Endodermal cell (in vitro differentiated cells): ENCODE data around the gene TBL2. TPM values are rescaled to one million over a fixed set of nuclear protein-coding genes. Genes with fewer than 3 reads are reported as not detected.

Source experiments
- DNase-seq: peaks from one replicate; pipeline ENCODE4 v3.0.0-alpha.2; 2017
- H3K27ac ChIP-seq: 2 replicates; pipeline ENCODE4 v1.5.1; 2013; ENCODE audit warnings: mild to moderate bottlenecking, low read depth, low read length, moderate library complexity
- H3K27me3 ChIP-seq: 2 replicates; pipeline ENCODE4 v1.6.1; 2013; ENCODE audit warnings: mild to moderate bottlenecking, low read length, moderate library complexity; ENCODE audit not compliant: insufficient read depth, control insufficient read depth, poor library complexity, severe bottlenecking
- H3K36me3 ChIP-seq: 2 replicates; pipeline ENCODE4 v1.7.0; 2013; ENCODE audit warnings: mild to moderate bottlenecking, low read length, moderate library complexity; ENCODE audit not compliant: control insufficient read depth, insufficient read depth
- H3K4me1 ChIP-seq: one replicate; pipeline ENCODE4 v1.7.0; 2013; ENCODE audit warnings: low read length; ENCODE audit not compliant: control insufficient read depth, insufficient read depth
- H3K4me3 ChIP-seq: 2 replicates; pipeline ENCODE4 v1.5.1; 2013; ENCODE audit warnings: mild to moderate bottlenecking, low read length, moderate library complexity
- H3K9ac ChIP-seq: 2 replicates; pipeline ENCODE4 v1.6.1; 2013; ENCODE audit warnings: mild to moderate bottlenecking, low read length, moderate library complexity; ENCODE audit not compliant: poor library complexity, severe bottlenecking; ENCODE audit errors: extremely low read depth
- H3K9me3 ChIP-seq: 2 replicates; pipeline ENCODE4 v1.6.1; 2013; ENCODE audit warnings: mild to moderate bottlenecking, low read length, moderate library complexity; ENCODE audit not compliant: control insufficient read depth
- H3K27ac Mint-ChIP-seq: 2 replicates; pipeline ENCODE4 v1.8.0; 2020; ENCODE audit warnings: mixed read lengths
- H3K27me3 Mint-ChIP-seq: 2 replicates; pipeline ENCODE4 v1.8.0; 2021; ENCODE audit warnings: mild to moderate bottlenecking, mixed read lengths; ENCODE audit not compliant: insufficient read depth
- H3K36me3 Mint-ChIP-seq: 2 replicates; pipeline ENCODE4 v1.8.0; 2020; ENCODE audit warnings: low read depth, mixed read lengths
- H3K4me1 Mint-ChIP-seq: 2 replicates; pipeline ENCODE4 v1.8.0; 2020; ENCODE audit warnings: mixed read lengths
- H3K4me3 Mint-ChIP-seq: 2 replicates; pipeline ENCODE4 v1.8.0; 2020; ENCODE audit warnings: mild to moderate bottlenecking, moderate library complexity, mixed read lengths
- H3K9me3 Mint-ChIP-seq: 2 replicates; pipeline ENCODE4 v1.8.0; 2020; ENCODE audit warnings: mild to moderate bottlenecking, mixed read lengths
- WGBS, 2 experiments: methylation state at CpG; one replicate each; pipeline versions ENCODE4 v1.1.5 to v1.1.7; 2013; ENCODE audit warnings: missing lambda C conversion rate in 2 of 2, mixed read lengths in 1 of 2; ENCODE audit not compliant: insufficient coverage in 1 of 2, insufficient read length in 1 of 2; 5-methylcytosine and 5-hydroxymethylcytosine counted together
- total RNA-seq, 2 donors: library from RNA; stranded (reverse); fragmentation: NEBNext Ultra II Directional in 1 of 2; extraction: Animal tissue kit (Norgen Biotek cat#: 25700) in 1 of 2; gene quantifications; 2 replicates in 1 of 2; 3 replicates in 1 of 2; pipeline ENCODE4 v1.2.1, GENCODE V29; 2021
- TF ChIP-seq, protein P1 (sequence below): fragments of 200-600 bp; sonication (generic); conservative IDR thresholded peaks from 2 replicates; pipeline ENCODE4 v1.5.0; 2021; ENCODE audit warnings: antibody characterized with exemption, mild to moderate bottlenecking

Gene TBL2
- total RNA-seq, 2 donors from 2014 or later: 55.7 to 59.7 TPM

DNA sequence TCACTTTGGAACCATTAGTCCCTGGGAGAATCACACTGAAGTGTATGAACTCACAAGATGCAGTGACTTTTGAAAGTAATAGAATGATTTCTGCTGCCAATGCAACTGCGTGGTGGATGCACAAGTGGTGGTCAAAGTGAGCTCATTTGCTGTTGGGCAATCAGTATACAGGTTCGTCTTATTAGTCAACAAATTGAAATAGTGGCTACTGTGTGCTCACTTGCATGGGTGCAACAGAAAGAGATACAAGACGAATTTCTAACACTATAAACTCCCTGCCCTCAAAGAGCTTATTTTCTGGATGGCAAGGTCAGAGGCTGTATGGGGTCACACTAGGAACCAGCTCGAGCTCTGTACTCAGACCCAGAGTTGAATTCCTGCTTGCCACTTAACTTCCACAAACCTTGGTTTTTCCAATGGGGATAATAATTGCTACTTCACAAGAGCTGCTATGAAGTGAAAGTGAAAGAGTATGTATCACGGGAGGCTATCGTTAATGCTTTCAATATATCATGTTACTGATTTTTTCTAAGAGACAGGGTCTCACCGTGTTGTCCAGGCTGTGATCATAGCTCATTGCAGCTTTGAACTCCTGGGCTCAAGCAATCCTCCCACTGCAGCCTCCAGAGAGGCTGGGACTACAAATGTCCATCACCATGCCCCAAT is 12.6 kb downstream of the TBL2 start:
- no peak overlapping the region for H3K4me3 ChIP-seq

DNA sequence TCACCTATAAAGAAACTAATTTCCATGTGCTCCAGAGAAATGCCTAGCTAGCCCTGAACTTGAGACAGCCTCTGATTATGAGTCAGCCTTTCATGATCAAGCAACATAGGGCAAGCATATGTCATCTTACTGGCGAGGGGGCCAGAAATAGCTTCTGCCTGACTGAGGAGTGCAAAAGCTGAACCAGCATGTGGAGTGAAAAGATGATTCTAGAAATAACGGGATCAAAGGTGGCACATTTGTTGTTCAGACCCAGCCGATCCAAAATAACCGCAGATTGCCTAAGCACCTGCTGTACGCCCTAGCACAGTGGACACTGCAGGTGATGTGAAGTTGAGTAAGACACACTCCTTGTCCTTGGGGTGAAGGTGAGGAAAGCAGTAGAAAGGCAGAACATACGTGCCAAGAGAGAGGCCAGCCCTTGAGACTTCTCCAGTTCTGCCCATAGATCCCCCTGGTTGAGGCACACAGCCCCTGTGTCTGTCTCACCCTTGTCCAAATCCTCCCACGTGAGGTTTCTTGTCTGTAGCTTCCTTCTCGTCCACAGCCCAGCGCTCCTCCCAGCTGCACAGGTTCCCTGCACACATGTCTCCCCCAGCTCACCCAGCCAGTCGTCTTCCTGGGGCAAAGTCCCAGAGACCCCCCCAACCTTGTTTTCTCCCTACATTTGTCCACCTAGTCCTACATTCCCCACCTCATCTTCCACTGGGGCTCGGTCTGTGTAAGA is 18.1 kb downstream of the TBL2 start:
- Histone ChIP-seq H3K36me3 (no peaks in the 10 kb centered on the region), H3K9ac (no peak overlapping the region), H3K4me1 (no peaks in the 10 kb centered on the region), H3K27ac (peak overlapping the region; percentile 38), H3K9me3 (no peaks in the 10 kb centered on the region), H3K27me3 (no peaks in the 10 kb centered on the region), H3K4me3 (no peak overlapping the region)
- H3K9me3 Mint-ChIP-seq: no peaks in the 10 kb centered on the region
- peaks cover 2% of the 10 kb centered on the region for H3K36me3 Mint-ChIP-seq
- TF ChIP-seq, protein P1, sequence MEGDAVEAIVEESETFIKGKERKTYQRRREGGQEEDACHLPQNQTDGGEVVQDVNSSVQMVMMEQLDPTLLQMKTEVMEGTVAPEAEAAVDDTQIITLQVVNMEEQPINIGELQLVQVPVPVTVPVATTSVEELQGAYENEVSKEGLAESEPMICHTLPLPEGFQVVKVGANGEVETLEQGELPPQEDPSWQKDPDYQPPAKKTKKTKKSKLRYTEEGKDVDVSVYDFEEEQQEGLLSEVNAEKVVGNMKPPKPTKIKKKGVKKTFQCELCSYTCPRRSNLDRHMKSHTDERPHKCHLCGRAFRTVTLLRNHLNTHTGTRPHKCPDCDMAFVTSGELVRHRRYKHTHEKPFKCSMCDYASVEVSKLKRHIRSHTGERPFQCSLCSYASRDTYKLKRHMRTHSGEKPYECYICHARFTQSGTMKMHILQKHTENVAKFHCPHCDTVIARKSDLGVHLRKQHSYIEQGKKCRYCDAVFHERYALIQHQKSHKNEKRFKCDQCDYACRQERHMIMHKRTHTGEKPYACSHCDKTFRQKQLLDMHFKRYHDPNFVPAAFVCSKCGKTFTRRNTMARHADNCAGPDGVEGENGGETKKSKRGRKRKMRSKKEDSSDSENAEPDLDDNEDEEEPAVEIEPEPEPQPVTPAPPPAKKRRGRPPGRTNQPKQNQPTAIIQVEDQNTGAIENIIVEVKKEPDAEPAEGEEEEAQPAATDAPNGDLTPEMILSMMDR: no peak
- DNase-seq: no peak
- no peak overlapping the region for H3K4me3 Mint-ChIP-seq
- H3K27ac Mint-ChIP-seq: no peak overlapping the region
- peaks cover 26% of the 10 kb centered on the region for H3K27me3 Mint-ChIP-seq
- peaks cover 9% of the 10 kb centered on the region for H3K4me1 Mint-ChIP-seq
- WGBS, 2 experiments: 79 to 86% methylated on average over 11 of the region's 11 CpGs

More for the DNA sequence above, 12.6 kb downstream of the TBL2 start:
- H3K27ac ChIP-seq: no peak overlapping the region
- no peaks in the 10 kb centered on the region for H3K4me1 ChIP-seq
- Mint-ChIP-seq H3K36me3 (peaks cover 18% of the 10 kb centered on the region), H3K27me3 (peaks cover 13% of the 10 kb centered on the region), H3K27ac (no peak overlapping the region), H3K4me1 (no peaks in the 10 kb centered on the region), H3K4me3 (no peak overlapping the region), H3K9me3 (no peaks in the 10 kb centered on the region)
- DNase-seq: no peak
- TF ChIP-seq, protein P1: no peak
- no peak overlapping the region for H3K9ac ChIP-seq
- 89 to 91% methylated on average over 7 of the region's 7 CpGs for WGBS, 2 experiments
- peaks cover 21% of the 10 kb centered on the region for H3K36me3 ChIP-seq
- no peaks in the 10 kb centered on the region for H3K9me3 ChIP-seq
- no peaks in the 10 kb centered on the region for H3K27me3 ChIP-seq

DNA sequence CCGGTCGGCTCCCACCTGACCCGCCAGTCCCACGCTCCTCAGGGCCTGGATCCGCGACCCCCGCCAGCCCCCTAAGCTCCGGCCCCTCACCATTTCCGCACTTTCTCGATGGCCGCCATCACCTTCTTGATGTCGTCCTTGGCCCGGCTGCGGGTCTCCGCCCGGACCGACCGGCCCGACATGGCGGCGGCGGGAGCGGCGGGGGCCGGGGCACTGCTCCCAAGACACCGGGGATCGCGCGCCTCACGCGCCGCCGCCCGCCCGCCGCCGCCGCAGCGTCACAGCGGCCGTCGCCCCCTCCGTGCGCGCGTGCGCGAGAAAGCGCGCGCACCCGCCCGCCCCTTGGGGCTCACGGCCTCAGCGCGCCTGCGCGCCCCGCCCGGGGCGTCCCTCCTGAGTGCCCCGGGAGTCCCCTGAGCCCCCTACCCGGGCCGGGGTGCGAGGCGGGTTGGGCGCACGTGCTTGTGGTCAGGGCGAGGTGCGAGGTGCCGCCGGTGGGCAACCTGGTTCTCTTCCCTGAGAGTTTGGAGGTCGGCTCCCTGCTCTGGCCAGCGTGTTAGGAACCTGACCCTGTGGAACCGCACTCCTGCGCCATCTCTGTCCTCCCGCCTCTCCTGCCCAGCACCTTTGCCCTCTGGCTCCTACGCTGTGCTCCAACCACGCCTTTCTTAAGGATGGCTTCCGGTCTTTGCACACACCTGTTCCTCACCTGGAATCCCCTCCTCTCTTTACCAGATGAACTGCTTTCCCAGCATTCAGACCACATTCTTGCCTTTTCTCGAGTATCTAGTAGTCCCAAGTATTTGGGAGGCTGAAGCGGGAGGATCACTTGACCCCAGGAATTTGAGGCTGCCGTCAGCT is 20.8 kb downstream of the TBL2 start, which contains the start of gene BCL7B:
Gene BCL7B, minus strand, starts transcription at position 294 of the 861 bp plus-strand sequence. Its CDS starts 112 bp downstream, at position 182.
- H3K4me1 Mint-ChIP-seq: peaks cover 11% of the 10 kb centered on the region
- peak within 1 kb of the TSS; percentile 77 for H3K4me3 Mint-ChIP-seq
- TF ChIP-seq, protein P1: no peak
- H3K36me3 Mint-ChIP-seq: peaks cover 10% of the 10 kb centered on the region
- H3K27ac ChIP-seq: peak within 1 kb of the TSS; percentile 99
- no peaks in the 10 kb centered on the region for H3K9me3 Mint-ChIP-seq
- peak; percentile 88 for DNase-seq
- 6 to 21% methylated on average over 22 to 83 of the region's 83 CpGs for WGBS, 2 experiments
- peak within 1 kb of the TSS; percentile 94 for H3K27ac Mint-ChIP-seq
- H3K9ac ChIP-seq: peak within 1 kb of the TSS; percentile 88
- peaks cover 8% of the 10 kb centered on the region for H3K36me3 ChIP-seq
- H3K4me1 ChIP-seq: no peaks in the 10 kb centered on the region
- H3K9me3 ChIP-seq: no peaks in the 10 kb centered on the region
- H3K27me3 Mint-ChIP-seq: peaks cover 26% of the 10 kb centered on the region
- H3K27me3 ChIP-seq: no peaks in the 10 kb centered on the region
- peak within 1 kb of the TSS; percentile 97 for H3K4me3 ChIP-seq
